GM23338 (cell line): ENCODE results near the gene SHKBP1. TPM values are rescaled to one million over a fixed set of nuclear protein-coding genes. Genes with fewer than 3 reads are reported as not detected.

Experiments
- ATAC-seq: fragments of 200-7000 bp; cut with Tn5 transposase; 3 replicates; pipeline ENCODE4 v1.9.1; 2020
- DNase-seq: peaks from one replicate; pipeline ENCODE4 v3.0.0-alpha.2; 2015; ENCODE audit warnings: low spot score
- H2AFZ ChIP-seq: fragments of 200-600 bp; sonication (generic); 2 replicates; pipeline ENCODE4 v1.8.0; 2016; ENCODE audit warnings: antibody characterized with exemption, mild to moderate bottlenecking, moderate library complexity
- H3F3A ChIP-seq: fragments of 200-600 bp; sonication (generic); replicated peaks from 2 replicates; pipeline ENCODE4 v1.8.0; 2017; ENCODE audit warnings: antibody characterized with exemption, mixed run types, low read depth
- H3K27ac ChIP-seq: fragments of 200-600 bp; sonication (generic); 2 replicates; pipeline ENCODE4 v1.6.1; 2016; ENCODE audit warnings: low read depth
- H3K27me3 ChIP-seq: fragments of 200-600 bp; sonication (generic); 2 replicates; pipeline ENCODE4 v1.8.0; 2016; ENCODE audit warnings: mild to moderate bottlenecking, mixed run types, moderate library complexity; ENCODE audit not compliant: insufficient read depth
- H3K36me3 ChIP-seq: fragments of 200-600 bp; sonication (generic); 2 replicates; pipeline ENCODE4 v1.8.0; 2016; ENCODE audit warnings: mild to moderate bottlenecking; ENCODE audit not compliant: insufficient read depth
- H3K4me1 ChIP-seq: fragments of 200-600 bp; sonication (generic); 2 replicates; pipeline ENCODE4 v1.8.0; 2016; ENCODE audit warnings: mild to moderate bottlenecking, moderate library complexity; ENCODE audit not compliant: insufficient read depth
- H3K4me2 ChIP-seq: fragments of 200-600 bp; sonication (generic); 2 replicates; pipeline ENCODE4 v1.7.1; 2017; ENCODE audit warnings: mixed run types
- H3K4me3 ChIP-seq: fragments of 200-600 bp; sonication (generic); 2 replicates; pipeline ENCODE4 v1.6.1; 2016; ENCODE audit warnings: mixed run types
- H3K79me2 ChIP-seq: fragments of 200-600 bp; sonication (generic); replicated peaks from 2 replicates; pipeline ENCODE4 v1.8.0; 2017; ENCODE audit warnings: mild to moderate bottlenecking; ENCODE audit not compliant: insufficient read depth
- H3K9me2 ChIP-seq: fragments of 200-600 bp; sonication (generic); 2 replicates; pipeline ENCODE4 v1.8.0; 2017; ENCODE audit not compliant: insufficient read depth
- H4K20me1 ChIP-seq: fragments of 200-600 bp; sonication (generic); replicated peaks from 2 replicates; pipeline ENCODE4 v1.8.0; 2017; ENCODE audit warnings: mild to moderate bottlenecking; ENCODE audit not compliant: insufficient read depth
- H3K27ac Mint-ChIP-seq: 2 replicates; pipeline ENCODE4 v1.8.0; 2020; ENCODE audit warnings: inconsistent platforms, mild to moderate bottlenecking, moderate library complexity, mixed read lengths
- H3K27me3 Mint-ChIP-seq: 3 replicates; pipeline ENCODE4 v1.8.0; 2022; ENCODE audit warnings: low read depth, mild to moderate bottlenecking, moderate library complexity, mixed read lengths, inconsistent platforms; ENCODE audit not compliant: insufficient read depth, poor library complexity
- H3K36me3 Mint-ChIP-seq: 3 replicates; pipeline ENCODE4 v1.8.0; 2021; ENCODE audit warnings: low read depth, mild to moderate bottlenecking, inconsistent platforms, moderate library complexity, mixed read lengths
- H3K4me1 Mint-ChIP-seq: 3 replicates; pipeline ENCODE4 v1.8.0; 2020; ENCODE audit warnings: mild to moderate bottlenecking, inconsistent platforms, mixed read lengths
- H3K4me3 Mint-ChIP-seq: 3 replicates; pipeline ENCODE4 v1.8.0; 2021; ENCODE audit warnings: moderate library complexity, mild to moderate bottlenecking, inconsistent platforms, mixed read lengths
- H3K9me3 Mint-ChIP-seq: 3 replicates; pipeline ENCODE4 v1.8.0; 2020; ENCODE audit warnings: moderate library complexity, mild to moderate bottlenecking, inconsistent platforms, mixed read lengths
- CREB1 ChIP-seq: fragments of 250-450 bp; sonication (Bioruptor Pico); IDR thresholded peaks from 2 replicates; pipeline ENCODE4 v1.5.0; 2020; ENCODE audit warnings: low read depth, mild to moderate bottlenecking, moderate library complexity
- EZH2 ChIP-seq: fragments of 200-600 bp; sonication (generic); IDR thresholded peaks from one replicate; pipeline ENCODE4 v1.8.0; 2017; ENCODE audit warnings: antibody characterized with exemption, mild to moderate bottlenecking, low read depth; ENCODE audit not compliant: unreplicated experiment
- EZH2phosphoT487 ChIP-seq: fragments of 200-600 bp; sonication (generic); IDR thresholded peaks from one replicate; pipeline ENCODE4 v1.8.1; 2018; ENCODE audit warnings: antibody characterized with exemption; ENCODE audit not compliant: unreplicated experiment
- JUNB ChIP-seq: IDR thresholded peaks from one replicate; pipeline ENCODE4 v1.6.1; 2016; ENCODE audit warnings: antibody characterized with exemption; ENCODE audit not compliant: unreplicated experiment
- NANOG ChIP-seq: IDR thresholded peaks from 2 replicates; pipeline ENCODE4 v1.6.1; 2016; ENCODE audit warnings: antibody characterized with exemption, borderline replicate concordance
- POLR2AphosphoS5 ChIP-seq: IDR thresholded peaks from 2 replicates; pipeline ENCODE4 v1.6.1; 2016; ENCODE audit warnings: antibody characterized with exemption, low read depth
- STAT1 ChIP-seq: IDR thresholded peaks from one replicate; pipeline ENCODE4 v1.6.1; 2016; ENCODE audit warnings: antibody characterized with exemption; ENCODE audit not compliant: unreplicated experiment
- ZNF114 ChIP-seq: fragments of 250-450 bp; sonication (Bioruptor Pico); IDR thresholded peaks from 2 replicates; pipeline ENCODE4 v1.5.0; 2020; ENCODE audit warnings: mild to moderate bottlenecking, moderate library complexity
- ZNF331 ChIP-seq: fragments of 250-450 bp; sonication (Bioruptor Pico); IDR thresholded peaks from 2 replicates; pipeline ENCODE4 v1.5.0; 2020; ENCODE audit warnings: low read depth, mild to moderate bottlenecking, moderate library complexity
- polyA plus RNA-seq: library from polyadenylated mRNA; unstranded; fragments of >200 nt; fragmentation: Nextera tagmentation; extraction: Ambion mirVana; gene quantifications from 2 replicates; pipeline ENCODE4 v1.2.1, GENCODE V29; 2016
- total RNA-seq: library from RNA; depleted of rRNA; stranded (reverse); fragments of >200 nt; shearing (Covaris generic); gene quantifications from 2 replicates; pipeline ENCODE4 v1.2.3, GENCODE V29; 2014
- TF ChIP-seq, protein P1 (sequence below): fragments of 250-450 bp; sonication (Bioruptor Pico); IDR thresholded peaks from 2 replicates; pipeline ENCODE4 v1.5.0; 2020; ENCODE audit warnings: mild to moderate bottlenecking, moderate library complexity
- TF ChIP-seq, protein P2 (sequence below): IDR thresholded peaks from 2 replicates; pipeline ENCODE4 v1.6.1; 2016; ENCODE audit warnings: antibody characterized with exemption
- TF ChIP-seq, protein P3 (sequence below), 2 experiments: fragments of 200-600 bp in 1 of 2; sonication (generic) in 1 of 2; conservative IDR thresholded peaks; 2 replicates each; pipeline versions ENCODE4 v1.5.1 to v1.6.1; 2016 to 2017; ENCODE audit warnings: antibody characterized with exemption in 2 of 2, low read depth in 2 of 2, mild to moderate bottlenecking in 2 of 2, moderate library complexity in 1 of 2
- TF ChIP-seq, protein P4 (sequence below): IDR thresholded peaks from one replicate; pipeline ENCODE4 v1.6.1; 2018; ENCODE audit warnings: antibody characterized with exemption; ENCODE audit not compliant: unreplicated experiment

SHKBP1 gene
- total and polyA plus RNA-seq, 2 experiments from 2014 or later: 63.2 to 69.8 TPM

DNA sequence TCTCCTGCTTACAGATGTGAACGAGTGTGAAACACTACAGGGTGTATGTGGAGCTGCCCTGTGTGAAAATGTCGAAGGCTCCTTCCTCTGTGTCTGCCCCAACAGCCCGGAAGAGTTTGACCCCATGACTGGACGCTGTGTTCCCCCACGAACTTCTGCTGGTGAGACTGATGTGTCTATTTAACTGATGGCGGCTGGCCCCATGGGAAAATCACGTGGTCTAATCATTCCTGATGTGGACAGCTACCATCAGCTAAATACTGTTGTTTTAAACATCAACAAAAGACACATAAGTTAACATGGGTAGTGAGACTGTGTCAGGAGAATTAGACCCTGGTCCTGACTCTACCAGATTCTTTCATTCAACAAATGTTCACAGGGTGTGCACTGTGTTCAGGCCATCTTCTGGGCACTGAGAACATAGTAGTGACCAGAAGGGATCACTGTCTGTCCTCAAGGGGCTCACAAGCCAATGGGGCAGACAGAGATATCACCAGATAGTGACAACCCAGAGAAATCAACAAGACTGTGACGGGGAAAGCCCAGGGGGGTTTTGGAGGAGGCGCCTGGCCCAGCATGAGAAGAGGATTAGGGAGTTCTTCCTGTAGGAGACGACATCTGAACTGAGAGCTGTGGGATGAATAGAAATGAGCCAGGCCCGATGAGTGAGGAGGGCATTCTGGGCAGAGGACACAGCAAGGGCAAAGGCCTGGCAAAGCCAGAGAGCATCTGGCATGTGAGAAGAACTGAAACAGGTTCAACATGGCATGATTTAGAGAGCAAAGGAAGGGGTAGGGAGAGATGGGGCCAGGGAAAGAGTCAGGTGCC, 42.9 kb downstream of the SHKBP1 start:
- no peaks in the 10 kb centered on the region for H3K79me2 ChIP-seq
- no peak overlapping the region for H2AFZ ChIP-seq
- H3K9me2 ChIP-seq: no peaks in the 10 kb centered on the region
- DNase-seq: no peak
- no peak overlapping the region for H3K27ac Mint-ChIP-seq
- H3K4me3 Mint-ChIP-seq: no peak overlapping the region
- TF ChIP-seq POLR2AphosphoS5 (no peak), ZNF331 (CRISPR knock-in tag) (no peak), JUNB (no peak), NANOG (no peak), EZH2 (no peak), STAT1 (no peak), EZH2phosphoT487 (no peak), CREB1 (no peak), ZNF114 (CRISPR knock-in tag) (no peak)
- TF ChIP-seq, protein P1, sequence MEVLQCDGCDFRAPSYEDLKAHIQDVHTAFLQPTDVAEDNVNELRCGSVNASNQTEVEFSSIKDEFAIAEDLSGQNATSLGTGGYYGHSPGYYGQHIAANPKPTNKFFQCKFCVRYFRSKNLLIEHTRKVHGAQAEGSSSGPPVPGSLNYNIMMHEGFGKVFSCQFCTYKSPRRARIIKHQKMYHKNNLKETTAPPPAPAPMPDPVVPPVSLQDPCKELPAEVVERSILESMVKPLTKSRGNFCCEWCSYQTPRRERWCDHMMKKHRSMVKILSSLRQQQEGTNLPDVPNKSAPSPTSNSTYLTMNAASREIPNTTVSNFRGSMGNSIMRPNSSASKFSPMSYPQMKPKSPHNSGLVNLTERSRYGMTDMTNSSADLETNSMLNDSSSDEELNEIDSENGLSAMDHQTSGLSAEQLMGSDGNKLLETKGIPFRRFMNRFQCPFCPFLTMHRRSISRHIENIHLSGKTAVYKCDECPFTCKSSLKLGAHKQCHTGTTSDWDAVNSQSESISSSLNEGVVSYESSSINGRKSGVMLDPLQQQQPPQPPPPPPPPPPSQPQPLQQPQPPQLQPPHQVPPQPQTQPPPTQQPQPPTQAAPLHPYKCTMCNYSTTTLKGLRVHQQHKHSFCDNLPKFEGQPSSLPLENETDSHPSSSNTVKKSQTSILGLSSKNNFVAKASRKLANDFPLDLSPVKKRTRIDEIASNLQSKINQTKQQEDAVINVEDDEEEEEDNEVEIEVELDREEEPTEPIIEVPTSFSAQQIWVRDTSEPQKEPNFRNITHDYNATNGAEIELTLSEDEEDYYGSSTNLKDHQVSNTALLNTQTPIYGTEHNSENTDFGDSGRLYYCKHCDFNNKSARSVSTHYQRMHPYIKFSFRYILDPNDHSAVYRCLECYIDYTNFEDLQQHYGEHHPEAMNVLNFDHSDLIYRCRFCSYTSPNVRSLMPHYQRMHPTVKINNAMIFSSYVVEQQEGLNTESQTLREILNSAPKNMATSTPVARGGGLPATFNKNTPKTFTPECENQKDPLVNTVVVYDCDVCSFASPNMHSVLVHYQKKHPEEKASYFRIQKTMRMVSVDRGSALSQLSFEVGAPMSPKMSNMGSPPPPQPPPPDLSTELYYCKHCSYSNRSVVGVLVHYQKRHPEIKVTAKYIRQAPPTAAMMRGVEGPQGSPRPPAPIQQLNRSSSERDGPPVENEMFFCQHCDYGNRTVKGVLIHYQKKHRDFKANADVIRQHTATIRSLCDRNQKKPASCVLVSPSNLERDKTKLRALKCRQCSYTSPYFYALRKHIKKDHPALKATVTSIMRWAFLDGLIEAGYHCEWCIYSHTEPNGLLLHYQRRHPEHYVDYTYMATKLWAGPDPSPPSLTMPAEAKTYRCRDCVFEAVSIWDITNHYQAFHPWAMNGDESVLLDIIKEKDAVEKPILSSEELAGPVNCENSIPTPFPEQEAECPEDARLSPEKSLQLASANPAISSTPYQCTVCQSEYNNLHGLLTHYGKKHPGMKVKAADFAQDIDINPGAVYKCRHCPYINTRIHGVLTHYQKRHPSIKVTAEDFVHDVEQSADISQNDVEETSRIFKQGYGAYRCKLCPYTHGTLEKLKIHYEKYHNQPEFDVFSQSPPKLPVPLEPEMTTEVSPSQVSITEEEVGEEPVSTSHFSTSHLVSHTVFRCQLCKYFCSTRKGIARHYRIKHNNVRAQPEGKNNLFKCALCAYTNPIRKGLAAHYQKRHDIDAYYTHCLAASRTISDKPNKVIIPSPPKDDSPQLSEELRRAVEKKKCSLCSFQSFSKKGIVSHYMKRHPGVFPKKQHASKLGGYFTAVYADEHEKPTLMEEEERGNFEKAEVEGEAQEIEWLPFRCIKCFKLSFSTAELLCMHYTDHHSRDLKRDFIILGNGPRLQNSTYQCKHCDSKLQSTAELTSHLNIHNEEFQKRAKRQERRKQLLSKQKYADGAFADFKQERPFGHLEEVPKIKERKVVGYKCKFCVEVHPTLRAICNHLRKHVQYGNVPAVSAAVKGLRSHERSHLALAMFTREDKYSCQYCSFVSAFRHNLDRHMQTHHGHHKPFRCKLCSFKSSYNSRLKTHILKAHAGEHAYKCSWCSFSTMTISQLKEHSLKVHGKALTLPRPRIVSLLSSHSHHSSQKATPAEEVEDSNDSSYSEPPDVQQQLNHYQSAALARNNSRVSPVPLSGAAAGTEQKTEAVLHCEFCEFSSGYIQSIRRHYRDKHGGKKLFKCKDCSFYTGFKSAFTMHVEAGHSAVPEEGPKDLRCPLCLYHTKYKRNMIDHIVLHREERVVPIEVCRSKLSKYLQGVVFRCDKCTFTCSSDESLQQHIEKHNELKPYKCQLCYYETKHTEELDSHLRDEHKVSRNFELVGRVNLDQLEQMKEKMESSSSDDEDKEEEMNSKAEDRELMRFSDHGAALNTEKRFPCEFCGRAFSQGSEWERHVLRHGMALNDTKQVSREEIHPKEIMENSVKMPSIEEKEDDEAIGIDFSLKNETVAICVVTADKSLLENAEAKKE (CRISPR knock-in tag): no peak
- TF ChIP-seq, protein P2, sequence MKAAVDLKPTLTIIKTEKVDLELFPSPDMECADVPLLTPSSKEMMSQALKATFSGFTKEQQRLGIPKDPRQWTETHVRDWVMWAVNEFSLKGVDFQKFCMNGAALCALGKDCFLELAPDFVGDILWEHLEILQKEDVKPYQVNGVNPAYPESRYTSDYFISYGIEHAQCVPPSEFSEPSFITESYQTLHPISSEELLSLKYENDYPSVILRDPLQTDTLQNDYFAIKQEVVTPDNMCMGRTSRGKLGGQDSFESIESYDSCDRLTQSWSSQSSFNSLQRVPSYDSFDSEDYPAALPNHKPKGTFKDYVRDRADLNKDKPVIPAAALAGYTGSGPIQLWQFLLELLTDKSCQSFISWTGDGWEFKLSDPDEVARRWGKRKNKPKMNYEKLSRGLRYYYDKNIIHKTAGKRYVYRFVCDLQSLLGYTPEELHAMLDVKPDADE: no peak
- TF ChIP-seq, protein P3, sequence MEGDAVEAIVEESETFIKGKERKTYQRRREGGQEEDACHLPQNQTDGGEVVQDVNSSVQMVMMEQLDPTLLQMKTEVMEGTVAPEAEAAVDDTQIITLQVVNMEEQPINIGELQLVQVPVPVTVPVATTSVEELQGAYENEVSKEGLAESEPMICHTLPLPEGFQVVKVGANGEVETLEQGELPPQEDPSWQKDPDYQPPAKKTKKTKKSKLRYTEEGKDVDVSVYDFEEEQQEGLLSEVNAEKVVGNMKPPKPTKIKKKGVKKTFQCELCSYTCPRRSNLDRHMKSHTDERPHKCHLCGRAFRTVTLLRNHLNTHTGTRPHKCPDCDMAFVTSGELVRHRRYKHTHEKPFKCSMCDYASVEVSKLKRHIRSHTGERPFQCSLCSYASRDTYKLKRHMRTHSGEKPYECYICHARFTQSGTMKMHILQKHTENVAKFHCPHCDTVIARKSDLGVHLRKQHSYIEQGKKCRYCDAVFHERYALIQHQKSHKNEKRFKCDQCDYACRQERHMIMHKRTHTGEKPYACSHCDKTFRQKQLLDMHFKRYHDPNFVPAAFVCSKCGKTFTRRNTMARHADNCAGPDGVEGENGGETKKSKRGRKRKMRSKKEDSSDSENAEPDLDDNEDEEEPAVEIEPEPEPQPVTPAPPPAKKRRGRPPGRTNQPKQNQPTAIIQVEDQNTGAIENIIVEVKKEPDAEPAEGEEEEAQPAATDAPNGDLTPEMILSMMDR (conservative IDR thresholded peaks at IDR 0.05; ENCODE audit: low read depth in 2 of 2): no peak
- TF ChIP-seq, protein P4, sequence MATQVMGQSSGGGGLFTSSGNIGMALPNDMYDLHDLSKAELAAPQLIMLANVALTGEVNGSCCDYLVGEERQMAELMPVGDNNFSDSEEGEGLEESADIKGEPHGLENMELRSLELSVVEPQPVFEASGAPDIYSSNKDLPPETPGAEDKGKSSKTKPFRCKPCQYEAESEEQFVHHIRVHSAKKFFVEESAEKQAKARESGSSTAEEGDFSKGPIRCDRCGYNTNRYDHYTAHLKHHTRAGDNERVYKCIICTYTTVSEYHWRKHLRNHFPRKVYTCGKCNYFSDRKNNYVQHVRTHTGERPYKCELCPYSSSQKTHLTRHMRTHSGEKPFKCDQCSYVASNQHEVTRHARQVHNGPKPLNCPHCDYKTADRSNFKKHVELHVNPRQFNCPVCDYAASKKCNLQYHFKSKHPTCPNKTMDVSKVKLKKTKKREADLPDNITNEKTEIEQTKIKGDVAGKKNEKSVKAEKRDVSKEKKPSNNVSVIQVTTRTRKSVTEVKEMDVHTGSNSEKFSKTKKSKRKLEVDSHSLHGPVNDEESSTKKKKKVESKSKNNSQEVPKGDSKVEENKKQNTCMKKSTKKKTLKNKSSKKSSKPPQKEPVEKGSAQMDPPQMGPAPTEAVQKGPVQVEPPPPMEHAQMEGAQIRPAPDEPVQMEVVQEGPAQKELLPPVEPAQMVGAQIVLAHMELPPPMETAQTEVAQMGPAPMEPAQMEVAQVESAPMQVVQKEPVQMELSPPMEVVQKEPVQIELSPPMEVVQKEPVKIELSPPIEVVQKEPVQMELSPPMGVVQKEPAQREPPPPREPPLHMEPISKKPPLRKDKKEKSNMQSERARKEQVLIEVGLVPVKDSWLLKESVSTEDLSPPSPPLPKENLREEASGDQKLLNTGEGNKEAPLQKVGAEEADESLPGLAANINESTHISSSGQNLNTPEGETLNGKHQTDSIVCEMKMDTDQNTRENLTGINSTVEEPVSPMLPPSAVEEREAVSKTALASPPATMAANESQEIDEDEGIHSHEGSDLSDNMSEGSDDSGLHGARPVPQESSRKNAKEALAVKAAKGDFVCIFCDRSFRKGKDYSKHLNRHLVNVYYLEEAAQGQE: no peak
- no peak overlapping the region for H3K4me2 ChIP-seq
- no peak overlapping the region for H3K27ac ChIP-seq
- peaks cover 31% of the 10 kb centered on the region for H3K36me3 Mint-ChIP-seq
- H4K20me1 ChIP-seq: peaks cover 5% of the 10 kb centered on the region
- H3K27me3 ChIP-seq: no peaks in the 10 kb centered on the region
- peaks cover 14% of the 10 kb centered on the region for H3K4me1 ChIP-seq
- H3K36me3 ChIP-seq: peaks cover 8% of the 10 kb centered on the region; the same call in 1 of the 2 replicates
- H3K9me3 Mint-ChIP-seq: no peaks in the 10 kb centered on the region
- no peak overlapping the region for H3K4me3 ChIP-seq
- peaks cover 16% of the 10 kb centered on the region; the same call in 2 of the 3 replicates for H3K4me1 Mint-ChIP-seq
- H3K27me3 Mint-ChIP-seq: peaks cover 13% of the 10 kb centered on the region
- H3F3A ChIP-seq: peaks cover 14% of the 10 kb centered on the region; the same call in 1 of the 2 replicates
- ATAC-seq: no peak
